ENCODE data around the gene KDM5A. TPM values are rescaled to one million over a fixed set of nuclear protein-coding genes. Genes with fewer than 3 reads are reported as not detected.
"Not testable (repeated sequence)": the region's sequence is repeated elsewhere in the genome, so short reads cannot be mapped to it uniquely, and the experiment has no call there.

KDM5A gene
- total RNA-seq, 1 donor, result 75.3 TPM

GRCh38 chr12:367972-368371 is 21.1 kb downstream of the KDM5A start:
- Histone ChIP-seq H3K27me3 (ENCODE audit: insufficient read depth, low read length) (no peaks in the 10 kb centered on the region), H2AFZ (ENCODE audit: low read length) (no peak overlapping the region), H3K27ac (ENCODE audit: low read depth, low read length) (no peak overlapping the region), H3K79me2 (ENCODE audit: insufficient read depth, low read length) (no peaks in the 10 kb centered on the region), H3K36me3 (ENCODE audit: insufficient read depth, low read length) (peaks cover 41% of the 10 kb centered on the region), H3K4me1 (ENCODE audit: insufficient read depth, low read length) (no peaks in the 10 kb centered on the region), H3K4me2 (ENCODE audit: insufficient read depth, low read length) (no peak overlapping the region), H3K9me3 (ENCODE audit: low read depth, low read length) (peaks cover 4% of the 10 kb centered on the region), H3K4me3 (ENCODE audit: insufficient read depth, low read length) (no peak overlapping the region), H4K20me1 (ENCODE audit: insufficient read depth, low read length) (peaks cover under 1% of the 10 kb centered on the region)
- DNase-seq (ENCODE audit: insufficient read length, low spot score, missing footprints), result no peak
- TF ChIP-seq CTCF (IDR thresholded peaks at IDR 0.05; ENCODE audit: extremely low read depth, low read depth, low read length), result no peak

GRCh38 chr12:366820-367219 is 22.3 kb downstream of the KDM5A start:
- peaks cover 53% of the 10 kb centered on the region for H3K36me3 ChIP-seq (ENCODE audit: insufficient read depth, low read length)

GRCh38 chr12:359091-359490 is 30.0 kb downstream of the KDM5A start:
- DNase-seq (ENCODE audit: insufficient read length, low spot score, missing footprints), result no peak
- Histone ChIP-seq H3K27ac (ENCODE audit: low read depth, low read length) (no peak overlapping the region), H4K20me1 (ENCODE audit: insufficient read depth, low read length) (peaks cover 12% of the 10 kb centered on the region), H3K4me1 (ENCODE audit: insufficient read depth, low read length) (no peaks in the 10 kb centered on the region), H3K9me3 (ENCODE audit: low read depth, low read length) (no peaks in the 10 kb centered on the region), H3K36me3 (ENCODE audit: insufficient read depth, low read length) (peaks cover 52% of the 10 kb centered on the region), H3K4me3 (ENCODE audit: insufficient read depth, low read length) (no peak overlapping the region), H2AFZ (ENCODE audit: low read length) (no peak overlapping the region), H3K27me3 (ENCODE audit: insufficient read depth, low read length) (no peaks in the 10 kb centered on the region), H3K79me2 (ENCODE audit: insufficient read depth, low read length) (peaks cover 20% of the 10 kb centered on the region), H3K4me2 (ENCODE audit: insufficient read depth, low read length) (no peak overlapping the region)
- no peak for TF ChIP-seq CTCF (IDR thresholded peaks at IDR 0.05; ENCODE audit: extremely low read depth, low read depth, low read length)

More at GRCh38 chr12:366820-367219, 22.3 kb downstream of the KDM5A start:
- Histone ChIP-seq H3K79me2 (ENCODE audit: insufficient read depth, low read length) (peaks cover 3% of the 10 kb centered on the region), H3K9me3 (ENCODE audit: low read depth, low read length) (peaks cover 4% of the 10 kb centered on the region), H2AFZ (ENCODE audit: low read length) (no peak overlapping the region), H3K27me3 (ENCODE audit: insufficient read depth, low read length) (no peaks in the 10 kb centered on the region), H3K4me3 (ENCODE audit: insufficient read depth, low read length) (no peak overlapping the region), H4K20me1 (ENCODE audit: insufficient read depth, low read length) (peaks cover 5% of the 10 kb centered on the region), H3K27ac (ENCODE audit: low read depth, low read length) (no peak overlapping the region), H3K4me2 (ENCODE audit: insufficient read depth, low read length) (no peak overlapping the region), H3K4me1 (ENCODE audit: insufficient read depth, low read length) (no peaks in the 10 kb centered on the region)
- no peak for TF ChIP-seq CTCF (IDR thresholded peaks at IDR 0.05; ENCODE audit: extremely low read depth, low read depth, low read length)
- no peak for DNase-seq (ENCODE audit: insufficient read length, low spot score, missing footprints)

- H3K4me2 ChIP-seq (ENCODE audit: insufficient read depth, low read length), result no peak overlapping the region
These were observed 32.7 kb downstream of the KDM5A start for GRCh38 chr12:356276-356988.

GRCh38 chr12:351197-351596 is 37.9 kb downstream of the KDM5A start:
- not testable (repeated sequence) for H3K4me2 ChIP-seq (ENCODE audit: insufficient read depth, low read length); H3K27me3 ChIP-seq (ENCODE audit: insufficient read depth, low read length); H4K20me1 ChIP-seq (ENCODE audit: insufficient read depth, low read length); H3K27ac ChIP-seq (ENCODE audit: low read depth, low read length); DNase-seq (ENCODE audit: insufficient read length, low spot score, missing footprints); H3K4me1 ChIP-seq (ENCODE audit: insufficient read depth, low read length); H3K4me3 ChIP-seq (ENCODE audit: insufficient read depth, low read length); H3K9me3 ChIP-seq (ENCODE audit: low read depth, low read length); H3K79me2 ChIP-seq (ENCODE audit: insufficient read depth, low read length); H2AFZ ChIP-seq (ENCODE audit: low read length)
- H3K36me3 ChIP-seq (ENCODE audit: insufficient read depth, low read length), result peaks cover 50% of the 10 kb centered on the region

More at GRCh38 chr12:356276-356988, 32.7 kb downstream of the KDM5A start:
- Histone ChIP-seq H3K27me3 (ENCODE audit: insufficient read depth, low read length) (no peaks in the 10 kb centered on the region), H3K27ac (ENCODE audit: low read depth, low read length) (no peak overlapping the region), H3K9me3 (ENCODE audit: low read depth, low read length) (no peaks in the 10 kb centered on the region), H3K4me1 (ENCODE audit: insufficient read depth, low read length) (peaks cover 7% of the 10 kb centered on the region), H3K79me2 (ENCODE audit: insufficient read depth, low read length) (peaks cover 14% of the 10 kb centered on the region), H3K4me3 (ENCODE audit: insufficient read depth, low read length) (no peak overlapping the region), H3K36me3 (ENCODE audit: insufficient read depth, low read length) (peaks cover 49% of the 10 kb centered on the region), H2AFZ (ENCODE audit: low read length) (no peak overlapping the region), H4K20me1 (ENCODE audit: insufficient read depth, low read length) (peaks cover 6% of the 10 kb centered on the region)
- no peak for DNase-seq (ENCODE audit: insufficient read length, low spot score, missing footprints)
- TF ChIP-seq CTCF (IDR thresholded peaks at IDR 0.05; ENCODE audit: extremely low read depth, low read depth, low read length), result no peak

- not testable (repeated sequence) for H3K4me2 ChIP-seq (ENCODE audit: insufficient read depth, low read length); H3K27ac ChIP-seq (ENCODE audit: low read depth, low read length); H3K9me3 ChIP-seq (ENCODE audit: low read depth, low read length); H3K4me3 ChIP-seq (ENCODE audit: insufficient read depth, low read length); DNase-seq (ENCODE audit: insufficient read length, low spot score, missing footprints); H3K27me3 ChIP-seq (ENCODE audit: insufficient read depth, low read length); H3K4me1 ChIP-seq (ENCODE audit: insufficient read depth, low read length); H4K20me1 ChIP-seq (ENCODE audit: insufficient read depth, low read length); H2AFZ ChIP-seq (ENCODE audit: low read length)
- peaks cover 42% of the 10 kb centered on the region for H3K36me3 ChIP-seq (ENCODE audit: insufficient read depth, low read length)
- H3K79me2 ChIP-seq (ENCODE audit: insufficient read depth, low read length), result peaks cover 11% of the 10 kb centered on the region
These were observed 39.5 kb downstream of the KDM5A start for GRCh38 chr12:349625-350024.
